ENCODE measurements around the gene PIEZO2.

PIEZO2 gene

DNA sequence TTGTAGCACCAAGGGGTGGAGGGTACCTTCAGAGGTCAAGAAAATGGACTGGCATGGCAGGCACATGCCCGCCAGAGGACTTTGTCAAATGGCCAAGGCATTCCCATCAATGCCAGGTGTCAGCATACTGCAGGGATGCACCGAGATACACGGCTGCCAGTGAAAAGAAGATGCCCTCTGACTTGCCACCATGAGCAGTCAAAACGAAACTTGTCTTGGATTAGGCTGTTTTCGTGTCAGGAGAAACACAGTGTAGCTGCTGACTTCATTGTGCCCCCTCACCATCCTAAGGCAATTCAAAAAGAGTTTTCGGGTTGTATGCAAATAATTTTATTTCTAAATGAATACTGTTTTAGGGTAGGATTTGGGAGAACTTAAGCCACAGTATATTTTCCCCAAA, 442.1 kb downstream of the PIEZO2 start:
- no peaks in the 10 kb centered on the region for H3K36me3 Mint-ChIP-seq
- DNase-seq, result no peak
- no peak overlapping the region for H3K27ac Mint-ChIP-seq
- ATAC-seq (replicated peaks), result no peak
- peaks cover 14% of the 10 kb centered on the region in 2 donors for H3K27me3 Mint-ChIP-seq
- no peak overlapping the region for H3K4me3 Mint-ChIP-seq
- no peaks in the 10 kb centered on the region for H3K4me1 Mint-ChIP-seq
- H3K9me3 Mint-ChIP-seq, result no peaks in the 10 kb centered on the region

DNA sequence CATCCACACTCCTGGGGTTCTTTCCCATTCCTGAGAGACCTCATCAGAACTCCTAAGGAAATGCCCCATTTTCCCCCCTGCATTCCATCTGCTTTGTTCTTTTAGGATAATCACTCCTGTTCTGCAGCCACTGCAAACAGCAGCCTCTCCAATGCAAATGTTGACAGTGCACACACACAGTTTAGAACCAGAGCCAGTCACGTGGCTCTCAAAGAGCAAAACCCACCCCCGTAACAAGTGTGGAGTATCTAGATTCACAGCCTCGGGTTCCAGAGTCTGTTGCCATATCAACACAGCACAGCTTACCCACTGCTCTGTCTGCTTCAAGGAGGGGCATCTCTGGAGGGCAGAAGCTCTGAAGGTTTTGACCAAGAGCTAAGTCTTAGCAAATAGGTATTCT, 443.6 kb downstream of the PIEZO2 start:
- no peak for DNase-seq
- no peak for ATAC-seq (replicated peaks)
- Mint-ChIP-seq H3K36me3 (no peaks in the 10 kb centered on the region), H3K27me3 (peaks cover 14% of the 10 kb centered on the region in 2 donors), H3K9me3 (no peaks in the 10 kb centered on the region), H3K4me1 (no peaks in the 10 kb centered on the region), H3K4me3 (no peak overlapping the region), H3K27ac (no peak overlapping the region)

DNA sequence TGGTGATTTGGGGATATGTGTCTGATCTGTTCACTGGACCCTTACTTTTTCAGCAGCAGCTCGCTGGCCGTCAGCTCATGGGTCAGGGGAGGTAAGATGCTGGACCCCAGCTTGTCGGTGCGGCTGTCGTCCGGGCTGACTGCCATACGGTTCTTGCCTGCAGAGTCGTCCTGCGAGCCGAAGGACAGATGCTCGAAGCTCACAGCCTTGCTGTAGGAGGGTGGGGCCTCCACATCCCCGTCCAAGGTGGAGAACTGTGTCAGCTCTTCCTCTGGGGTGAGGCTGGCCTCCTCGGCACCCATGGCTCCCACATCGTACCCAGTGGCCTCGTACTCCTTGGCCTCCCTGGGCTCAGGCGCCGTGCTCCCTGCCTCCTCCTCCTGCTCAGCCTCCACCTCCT, 444.1 kb downstream of the PIEZO2 start:
- DNase-seq (no peak), ATAC-seq (replicated peaks) (no peak)
- Mint-ChIP-seq H3K4me1 (no peaks in the 10 kb centered on the region), H3K9me3 (no peaks in the 10 kb centered on the region), H3K4me3 (no peak overlapping the region), H3K27me3 (peaks cover 14% of the 10 kb centered on the region in 2 donors), H3K27ac (no peak overlapping the region), H3K36me3 (no peaks in the 10 kb centered on the region)

DNA sequence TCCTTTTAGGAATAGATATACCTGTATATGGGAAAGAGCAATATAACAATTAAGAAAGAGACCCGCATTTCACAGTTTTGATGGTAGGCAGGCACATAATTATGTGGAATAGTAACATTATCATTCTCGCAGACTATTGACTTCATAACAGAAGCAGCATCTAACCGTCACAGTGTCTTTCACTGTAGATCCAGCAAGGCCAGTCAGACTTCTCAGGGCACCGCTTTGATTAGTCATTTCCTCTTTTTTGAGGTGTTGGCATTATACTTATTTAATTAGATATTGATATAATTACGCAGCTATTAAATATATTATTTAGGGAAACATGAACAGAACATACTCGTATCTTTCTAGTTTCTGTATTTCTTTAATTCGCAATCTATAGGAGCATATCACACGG, 447.2 kb downstream of the PIEZO2 start:
- peak in 1 of 2 donors; percentile 42 for ATAC-seq (replicated peaks)
- H3K27ac Mint-ChIP-seq, result no peak overlapping the region
- peaks cover 14% of the 10 kb centered on the region in 2 donors for H3K27me3 Mint-ChIP-seq
- no peaks in the 10 kb centered on the region for H3K4me1 Mint-ChIP-seq
- H3K4me3 Mint-ChIP-seq, result no peak overlapping the region
- H3K36me3 Mint-ChIP-seq, result no peaks in the 10 kb centered on the region
- H3K9me3 Mint-ChIP-seq, result no peaks in the 10 kb centered on the region
- no peak for DNase-seq

DNA sequence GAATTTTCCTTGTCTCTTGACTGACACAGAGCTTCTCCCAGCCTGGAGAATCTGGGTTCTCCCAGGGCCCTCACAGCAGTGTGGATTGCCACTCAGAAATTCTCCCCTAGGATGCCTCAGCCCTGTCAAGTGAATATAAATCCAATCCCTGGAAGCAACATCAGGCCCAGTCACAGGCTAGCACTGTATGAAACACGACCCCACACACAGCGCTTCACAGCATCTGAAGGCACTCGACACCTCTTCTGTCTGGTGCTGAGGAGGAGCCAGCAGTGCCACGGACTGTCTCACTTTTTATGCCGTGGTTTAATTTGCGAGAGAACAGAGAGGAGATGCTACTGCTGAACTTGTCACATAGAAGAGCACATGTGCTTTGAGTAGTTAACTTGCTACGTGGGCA, 459.0 kb downstream of the PIEZO2 start:
- no peaks in the 10 kb centered on the region for H3K36me3 Mint-ChIP-seq

GRCh38 chr18:10690035-10690329, 459.4 kb downstream of the PIEZO2 start:
- no peaks in the 10 kb centered on the region for H3K9me3 Mint-ChIP-seq
- ATAC-seq (replicated peaks), result no peak
- no peak overlapping the region for H3K4me3 Mint-ChIP-seq

More for the DNA sequence above, 459.0 kb downstream of the PIEZO2 start:
- no peak for ATAC-seq (replicated peaks)
- no peak overlapping the region for H3K27ac Mint-ChIP-seq
- H3K27me3 Mint-ChIP-seq, result peaks cover 0 to under 1% of the 10 kb centered on the region in 2 donors
- H3K4me1 Mint-ChIP-seq, result no peaks in the 10 kb centered on the region
- H3K4me3 Mint-ChIP-seq, result no peak overlapping the region
- DNase-seq, result no peak
- no peaks in the 10 kb centered on the region for H3K9me3 Mint-ChIP-seq

DNA sequence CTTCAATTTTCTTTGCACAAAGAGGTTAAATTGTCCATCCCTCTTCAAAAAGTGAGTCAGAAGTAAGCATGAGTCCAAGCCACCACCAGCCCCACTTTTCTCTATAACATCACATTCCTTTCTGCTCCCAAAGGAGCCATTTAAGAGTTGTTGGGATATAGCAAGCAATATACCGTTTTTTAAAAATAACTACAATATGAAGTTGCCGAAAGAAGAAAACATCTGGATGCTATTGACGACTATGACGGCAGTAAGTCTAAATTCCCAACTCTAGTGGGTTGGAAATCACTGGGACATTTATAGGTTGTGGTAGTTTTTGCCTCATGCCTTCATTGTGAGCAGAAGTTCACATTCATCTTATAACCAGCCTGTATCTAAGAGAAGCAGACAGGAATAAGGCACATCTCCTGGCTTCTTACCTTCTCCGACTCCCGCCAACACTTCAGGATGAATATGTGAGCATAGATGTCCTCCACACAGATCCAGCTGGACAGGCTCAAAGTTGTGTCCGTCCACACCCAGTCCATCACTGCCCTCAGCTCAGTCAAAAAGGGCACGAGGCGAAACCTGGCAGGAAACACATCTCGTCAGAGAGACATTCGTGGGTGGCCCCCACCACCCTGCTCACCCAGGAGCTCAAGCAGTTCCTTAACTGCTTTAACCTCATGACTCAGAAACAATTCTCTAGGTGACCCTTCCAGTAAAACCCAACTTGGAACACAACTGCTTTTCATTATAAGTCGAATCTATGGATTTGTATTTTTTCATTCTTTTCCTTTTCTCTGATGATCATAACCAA, 459.9 kb downstream of the PIEZO2 start:
- Mint-ChIP-seq H3K4me3 (no peak overlapping the region), H3K27ac (no peak overlapping the region), H3K9me3 (no peaks in the 10 kb centered on the region), H3K36me3 (no peaks in the 10 kb centered on the region), H3K4me1 (no peaks in the 10 kb centered on the region), H3K27me3 (no peaks in the 10 kb centered on the region)
- DNase-seq (no peak), ATAC-seq (replicated peaks) (no peak)

More at GRCh38 chr18:10690035-10690329, 459.4 kb downstream of the PIEZO2 start:
- no peak for DNase-seq
- Mint-ChIP-seq H3K27ac (no peak overlapping the region), H3K27me3 (no peaks in the 10 kb centered on the region), H3K4me1 (no peaks in the 10 kb centered on the region), H3K36me3 (no peaks in the 10 kb centered on the region)

- no peaks in the 10 kb centered on the region for H3K36me3 Mint-ChIP-seq
- H3K9me3 Mint-ChIP-seq, result no peaks in the 10 kb centered on the region
- no peak for DNase-seq
- no peaks in the 10 kb centered on the region for H3K4me1 Mint-ChIP-seq
- no peak overlapping the region for H3K4me3 Mint-ChIP-seq
- no peaks in the 10 kb centered on the region for H3K27me3 Mint-ChIP-seq
- H3K27ac Mint-ChIP-seq, result no peak overlapping the region
- no peak for ATAC-seq (replicated peaks)
Measured at GRCh38 chr18:10688766-10689165, 460.6 kb downstream of the PIEZO2 start.

- no peaks in the 10 kb centered on the region for H3K4me1 Mint-ChIP-seq
- no peaks in the 10 kb centered on the region for H3K27me3 Mint-ChIP-seq
- DNase-seq (no peak), ATAC-seq (replicated peaks) (no peak)
- no peak overlapping the region for H3K27ac Mint-ChIP-seq
- no peaks in the 10 kb centered on the region for H3K9me3 Mint-ChIP-seq
- no peaks in the 10 kb centered on the region for H3K36me3 Mint-ChIP-seq
- no peak overlapping the region for H3K4me3 Mint-ChIP-seq
Measured at GRCh38 chr18:10687161-10687925, 462.0 kb downstream of the PIEZO2 start.

DNA sequence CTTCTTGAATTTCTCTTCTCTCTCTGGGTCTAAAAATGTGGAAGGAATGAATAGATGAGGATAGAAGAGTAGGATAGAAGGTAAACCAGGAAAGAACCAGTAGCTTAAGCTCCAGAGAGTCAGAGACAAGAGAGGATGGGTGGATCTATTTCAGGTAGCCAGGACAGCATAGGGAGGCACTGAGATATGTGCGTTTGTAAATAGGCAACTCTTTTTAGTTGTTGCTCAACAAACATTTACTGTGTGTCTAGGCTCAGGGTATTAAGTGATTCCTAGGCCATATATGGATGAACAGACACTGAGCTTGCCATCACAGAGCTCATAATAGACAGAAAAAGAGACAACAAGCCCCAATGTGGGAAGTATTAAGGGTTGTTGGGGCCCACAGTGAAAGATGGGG, 463.1 kb downstream of the PIEZO2 start:
- Mint-ChIP-seq H3K4me3 (no peak overlapping the region), H3K9me3 (no peaks in the 10 kb centered on the region), H3K27ac (no peak overlapping the region), H3K4me1 (no peaks in the 10 kb centered on the region), H3K27me3 (no peaks in the 10 kb centered on the region), H3K36me3 (no peaks in the 10 kb centered on the region)
- no peak for DNase-seq
- no peak for ATAC-seq (replicated peaks)

- no peaks in the 10 kb centered on the region for H3K9me3 Mint-ChIP-seq
- no peak overlapping the region for H3K4me3 Mint-ChIP-seq
- peak in 1 of 2 donors; percentile 45 for ATAC-seq (replicated peaks)
- no peak overlapping the region for H3K27ac Mint-ChIP-seq
- no peaks in the 10 kb centered on the region for H3K36me3 Mint-ChIP-seq
- no peaks in the 10 kb centered on the region for H3K27me3 Mint-ChIP-seq
- no peak for DNase-seq
- H3K4me1 Mint-ChIP-seq, result no peaks in the 10 kb centered on the region
Measured at GRCh38 chr18:10685484-10685883, 463.9 kb downstream of the PIEZO2 start.

- Mint-ChIP-seq H3K36me3 (no peaks in the 10 kb centered on the region), H3K27me3 (no peaks in the 10 kb centered on the region), H3K4me1 (no peaks in the 10 kb centered on the region), H3K4me3 (no peak overlapping the region), H3K9me3 (no peaks in the 10 kb centered on the region), H3K27ac (no peak overlapping the region)
- DNase-seq (no peak), ATAC-seq (replicated peaks) (no peak)
Measured at GRCh38 chr18:10682368-10682714, 467.0 kb downstream of the PIEZO2 start.

DNA sequence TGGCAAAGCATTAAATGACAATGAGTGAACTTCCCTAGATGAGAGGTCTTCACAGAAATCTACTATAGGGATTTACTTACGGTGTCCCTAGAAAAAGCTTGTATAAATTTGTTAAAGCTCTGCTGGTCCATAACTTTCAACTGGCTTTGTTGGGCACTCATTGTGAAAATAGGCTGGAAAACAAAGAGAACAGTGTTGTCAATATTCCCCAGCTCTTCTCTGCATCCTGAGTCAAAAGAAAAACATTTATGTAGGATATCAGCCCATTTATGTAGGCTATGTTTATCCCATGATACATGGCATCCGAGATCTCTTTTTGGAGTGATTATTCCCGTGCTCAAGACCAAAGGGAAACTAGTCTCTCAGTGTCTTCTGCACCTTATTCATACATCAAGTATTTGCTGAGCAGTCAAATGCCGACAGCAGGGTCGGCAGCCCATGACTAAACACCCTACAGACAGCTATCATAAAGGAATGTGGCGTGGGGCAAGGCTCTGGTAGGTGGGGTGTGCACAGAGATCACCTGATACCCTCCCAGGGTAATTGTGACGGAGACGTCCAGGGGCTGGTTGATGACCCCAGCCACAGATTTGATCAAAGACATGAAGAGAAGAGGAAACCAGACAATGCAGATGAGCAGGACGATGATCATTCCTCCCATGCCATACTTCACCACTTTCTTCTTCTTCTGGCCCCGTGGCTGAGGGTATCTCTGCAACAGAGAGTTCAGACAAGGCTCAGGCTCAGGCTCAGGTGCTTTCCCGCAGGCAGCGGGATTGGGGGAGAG, 467.6 kb downstream of the PIEZO2 start:
- H3K27me3 Mint-ChIP-seq, result no peaks in the 10 kb centered on the region
- no peak for DNase-seq
- H3K9me3 Mint-ChIP-seq, result no peaks in the 10 kb centered on the region
- no peaks in the 10 kb centered on the region for H3K4me1 Mint-ChIP-seq
- no peak overlapping the region for H3K4me3 Mint-ChIP-seq
- no peak overlapping the region for H3K27ac Mint-ChIP-seq
- no peaks in the 10 kb centered on the region for H3K36me3 Mint-ChIP-seq
- no peak for ATAC-seq (replicated peaks)

GRCh38 chr18:10680271-10680596, 469.1 kb downstream of the PIEZO2 start:
- DNase-seq (no peak), ATAC-seq (replicated peaks) (no peak)
- Mint-ChIP-seq H3K27ac (no peak overlapping the region), H3K4me3 (no peak overlapping the region), H3K9me3 (peaks cover 0 to 1% of the 10 kb centered on the region in 2 donors), H3K27me3 (no peaks in the 10 kb centered on the region), H3K4me1 (no peaks in the 10 kb centered on the region), H3K36me3 (no peaks in the 10 kb centered on the region)
